ENCODE measurements around the gene CDHR5.

DNA sequence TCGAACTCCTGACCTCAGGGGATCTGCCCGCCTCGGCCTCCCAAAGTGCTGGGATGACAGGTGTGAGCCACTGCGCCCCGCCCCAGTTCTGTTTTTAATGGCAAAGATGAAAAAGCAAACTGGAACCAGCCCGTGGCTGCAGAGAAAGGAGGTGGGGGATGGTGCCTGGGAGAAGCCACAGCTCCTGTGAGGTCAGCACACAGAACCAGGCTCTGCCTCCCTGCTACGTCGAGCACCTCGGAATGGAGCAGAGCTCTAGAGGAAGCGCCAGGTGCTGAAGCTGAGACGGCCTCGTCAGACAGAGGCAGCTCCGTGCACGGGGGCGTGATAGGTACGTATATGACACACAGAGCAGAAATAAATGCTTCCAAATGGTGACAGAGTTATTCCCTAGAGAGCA is 20.8 kb upstream of the CDHR5 start:
- TF ChIP-seq, protein P1, sequence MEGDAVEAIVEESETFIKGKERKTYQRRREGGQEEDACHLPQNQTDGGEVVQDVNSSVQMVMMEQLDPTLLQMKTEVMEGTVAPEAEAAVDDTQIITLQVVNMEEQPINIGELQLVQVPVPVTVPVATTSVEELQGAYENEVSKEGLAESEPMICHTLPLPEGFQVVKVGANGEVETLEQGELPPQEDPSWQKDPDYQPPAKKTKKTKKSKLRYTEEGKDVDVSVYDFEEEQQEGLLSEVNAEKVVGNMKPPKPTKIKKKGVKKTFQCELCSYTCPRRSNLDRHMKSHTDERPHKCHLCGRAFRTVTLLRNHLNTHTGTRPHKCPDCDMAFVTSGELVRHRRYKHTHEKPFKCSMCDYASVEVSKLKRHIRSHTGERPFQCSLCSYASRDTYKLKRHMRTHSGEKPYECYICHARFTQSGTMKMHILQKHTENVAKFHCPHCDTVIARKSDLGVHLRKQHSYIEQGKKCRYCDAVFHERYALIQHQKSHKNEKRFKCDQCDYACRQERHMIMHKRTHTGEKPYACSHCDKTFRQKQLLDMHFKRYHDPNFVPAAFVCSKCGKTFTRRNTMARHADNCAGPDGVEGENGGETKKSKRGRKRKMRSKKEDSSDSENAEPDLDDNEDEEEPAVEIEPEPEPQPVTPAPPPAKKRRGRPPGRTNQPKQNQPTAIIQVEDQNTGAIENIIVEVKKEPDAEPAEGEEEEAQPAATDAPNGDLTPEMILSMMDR (IDR thresholded peaks at IDR 0.05; ENCODE audit: insufficient read depth, low read length, poor library complexity, severe bottlenecking), result no peak
- no peak for TF ChIP-seq EZH2phosphoT487 (conservative IDR thresholded peaks at IDR 0.05; ENCODE audit: low read length)

Data from SU-DHL-6 (cell line).